Ishikawa (cell line): Measurements from ENCODE around the gene LLGL2.

Experiments used
- CEBPB ChIP-seq: IDR thresholded peaks from 2 replicates; pipeline ENCODE4 v1.6.1; 2012
- TAF1 ChIP-seq: IDR thresholded peaks from 2 replicates; pipeline ENCODE4 v1.6.1; 2012; ENCODE audit warnings: low read depth, mild to moderate bottlenecking
- YY1 ChIP-seq: IDR thresholded peaks from 2 replicates; pipeline ENCODE4 v1.6.1; 2012; ENCODE audit warnings: low read depth
- TF ChIP-seq, protein P1 (sequence below): IDR thresholded peaks from 2 replicates; pipeline ENCODE4 v1.6.1; 2012

DNA sequence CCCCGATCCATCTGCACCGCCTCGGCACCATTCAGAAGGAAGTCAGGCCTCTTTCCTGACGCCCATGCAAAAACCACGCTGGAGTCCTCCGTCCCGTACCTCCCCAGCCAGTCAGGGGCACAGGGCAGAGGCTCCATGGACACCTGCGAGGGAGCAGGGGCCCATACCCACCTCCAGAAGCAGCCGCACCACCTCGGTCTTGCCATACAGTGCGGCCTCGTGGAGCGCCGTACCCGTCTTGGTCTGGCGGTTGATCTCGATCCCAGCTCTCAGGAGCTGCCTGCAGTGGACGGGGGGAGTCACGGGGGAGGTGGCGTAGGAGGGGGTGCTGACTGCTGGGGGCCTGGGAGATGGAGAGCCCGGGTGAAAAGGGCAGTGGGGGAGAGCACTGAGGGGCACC, 19.4 kb upstream of the LLGL2 start:
- TF ChIP-seq CEBPB, result no peak
- TF ChIP-seq, protein P1, sequence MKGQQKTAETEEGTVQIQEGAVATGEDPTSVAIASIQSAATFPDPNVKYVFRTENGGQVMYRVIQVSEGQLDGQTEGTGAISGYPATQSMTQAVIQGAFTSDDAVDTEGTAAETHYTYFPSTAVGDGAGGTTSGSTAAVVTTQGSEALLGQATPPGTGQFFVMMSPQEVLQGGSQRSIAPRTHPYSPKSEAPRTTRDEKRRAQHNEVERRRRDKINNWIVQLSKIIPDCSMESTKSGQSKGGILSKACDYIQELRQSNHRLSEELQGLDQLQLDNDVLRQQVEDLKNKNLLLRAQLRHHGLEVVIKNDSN, result no peak
- TF ChIP-seq YY1, result no peak
- TF ChIP-seq TAF1, result no peak
